ENCODE measurements around the gene MEIS2.

MEIS2 gene

GRCh38 chr15:36959746-36960145 is 140.6 kb downstream of the MEIS2 start:
- TF ChIP-seq SPI1 (IDR thresholded peaks at IDR 0.05; ENCODE audit: borderline replicate concordance, low read depth): no peak
- no peak overlapping the region for H3K4me3 ChIP-seq (replicated peaks; ENCODE audit: insufficient read depth, low read length)
- DNase-seq (ENCODE audit: low read depth in 1 of 2, low spot score in 1 of 2): no peak
- H3K27ac ChIP-seq (replicated peaks): no peak overlapping the region
- H3K27me3 ChIP-seq (ENCODE audit: insufficient read depth, poor library complexity, severe bottlenecking): no peaks in the 10 kb centered on the region

- TF ChIP-seq POLR2AphosphoS5 (IDR thresholded peaks at IDR 0.05; ENCODE audit: low read depth) (no peak), SPI1 (IDR thresholded peaks at IDR 0.05; ENCODE audit: borderline replicate concordance, low read depth) (no peak), REST (IDR thresholded peaks at IDR 0.05; ENCODE audit: insufficient replicate concordance, low read depth) (no peak), CTCF (IDR thresholded peaks at IDR 0.05; ENCODE audit: insufficient read depth, low read length) (no peak), GABPA (IDR thresholded peaks at IDR 0.05; ENCODE audit: low read depth) (no peak)
- Histone ChIP-seq H3K27me3 (ENCODE audit: insufficient read depth, poor library complexity, severe bottlenecking) (no peaks in the 10 kb centered on the region), H3K27ac (replicated peaks) (no peak overlapping the region), H3K4me3 (replicated peaks; ENCODE audit: insufficient read depth, low read length) (no peak overlapping the region)
- DNase-seq (ENCODE audit: low read depth in 1 of 2, low spot score in 1 of 2): no peak
Observed at GRCh38 chr15:36958606-36959005, 141.7 kb downstream of the MEIS2 start.

GRCh38 chr15:36954486-36954885 is 145.9 kb downstream of the MEIS2 start:
- no peaks in the 10 kb centered on the region for H3K27me3 ChIP-seq (ENCODE audit: insufficient read depth, poor library complexity, severe bottlenecking)
- no peak overlapping the region for H3K27ac ChIP-seq (replicated peaks)
- H3K4me3 ChIP-seq (replicated peaks; ENCODE audit: insufficient read depth, low read length): no peak overlapping the region
- no peak for DNase-seq (ENCODE audit: low read depth in 1 of 2, low spot score in 1 of 2)
- TF ChIP-seq CTCF (IDR thresholded peaks at IDR 0.05; ENCODE audit: insufficient read depth, low read length): no peak
- TF ChIP-seq REST (IDR thresholded peaks at IDR 0.05; ENCODE audit: insufficient replicate concordance, low read depth): no peak
- no peak for TF ChIP-seq SPI1 (IDR thresholded peaks at IDR 0.05; ENCODE audit: borderline replicate concordance, low read depth)
- no peak for TF ChIP-seq GABPA (IDR thresholded peaks at IDR 0.05; ENCODE audit: low read depth)
- no peak for TF ChIP-seq POLR2AphosphoS5 (IDR thresholded peaks at IDR 0.05; ENCODE audit: low read depth)

- DNase-seq (ENCODE audit: low read depth in 1 of 2, low spot score in 1 of 2): no peak
- Histone ChIP-seq H3K4me3 (replicated peaks; ENCODE audit: insufficient read depth, low read length) (no peak overlapping the region), H3K27me3 (ENCODE audit: insufficient read depth, poor library complexity, severe bottlenecking) (no peaks in the 10 kb centered on the region), H3K27ac (replicated peaks) (no peak overlapping the region)
- no peak for TF ChIP-seq SPI1 (IDR thresholded peaks at IDR 0.05; ENCODE audit: borderline replicate concordance, low read depth)
- TF ChIP-seq POLR2AphosphoS5 (IDR thresholded peaks at IDR 0.05; ENCODE audit: low read depth): no peak
- no peak for TF ChIP-seq GABPA (IDR thresholded peaks at IDR 0.05; ENCODE audit: low read depth)
- TF ChIP-seq REST (IDR thresholded peaks at IDR 0.05; ENCODE audit: insufficient replicate concordance, low read depth): no peak
- TF ChIP-seq CTCF (IDR thresholded peaks at IDR 0.05; ENCODE audit: insufficient read depth, low read length): no peak
Observed at GRCh38 chr15:36953346-36953745, 147.0 kb downstream of the MEIS2 start.
